H1 (cell line): Measurements from ENCODE around the gene FBXL17.

Source experiments
- CHD2 ChIP-seq: IDR thresholded peaks from 2 replicates; pipeline ENCODE4 v1.6.1; 2012; ENCODE audit warnings: low read length, improper control_type of control experiment
- EGR1 ChIP-seq: IDR thresholded peaks from 2 replicates; pipeline ENCODE4 v1.6.1; 2011; ENCODE audit warnings: low read depth, low read length, borderline replicate concordance
- EP300 ChIP-seq, 2 experiments: IDR thresholded peaks; 1 replicate in 1 of 2; 2 replicates in 1 of 2; pipeline ENCODE4 v1.6.1; 2011 to 2012; ENCODE audit warnings: low read depth in 2 of 2, low read length in 2 of 2, mild to moderate bottlenecking in 2 of 2, borderline replicate concordance in 1 of 2, inconsistent platforms in 1 of 2, moderate library complexity in 1 of 2
- HDAC2 ChIP-seq, 2 experiments: fragments of 300-600 bp in 1 of 2; sonication (generic) in 1 of 2; IDR thresholded peaks; 2 replicates each; pipeline ENCODE4 v1.6.1; 2011 to 2012; ENCODE audit warnings: low read depth in 2 of 2, low read length in 2 of 2, mild to moderate bottlenecking in 2 of 2, moderate library complexity in 2 of 2, borderline replicate concordance in 1 of 2, inconsistent platforms in 1 of 2
- MAFK ChIP-seq: IDR thresholded peaks from 2 replicates; pipeline ENCODE4 v1.6.1; 2012; ENCODE audit warnings: low read depth, mild to moderate bottlenecking, improper control_type of control experiment, low read length
- NANOG ChIP-seq: IDR thresholded peaks from 2 replicates; pipeline ENCODE4 v1.6.1; 2011; ENCODE audit warnings: low read length, low read depth, mild to moderate bottlenecking, inconsistent platforms; ENCODE audit not compliant: insufficient read depth, poor library complexity, severe bottlenecking
- POLR2A ChIP-seq, 2 experiments: IDR thresholded peaks; 1 replicate in 1 of 2; 2 replicates in 1 of 2; pipeline ENCODE4 v1.6.1; 2011; ENCODE audit warnings: low read depth in 2 of 2, low read length in 2 of 2, mild to moderate bottlenecking in 2 of 2; ENCODE audit errors: control extremely low read depth in 1 of 2
- SIX5 ChIP-seq: IDR thresholded peaks from 2 replicates; pipeline ENCODE4 v1.6.1; 2011; ENCODE audit warnings: mild to moderate bottlenecking, low read depth, low read length
- TAF1 ChIP-seq: IDR thresholded peaks from 2 replicates; pipeline ENCODE4 v1.6.1; 2011; ENCODE audit warnings: mild to moderate bottlenecking, low read depth, low read length
- TF ChIP-seq, protein P1 (sequence below), 3 experiments: IDR thresholded peaks; 1 replicate in 2 of 3; 2 replicates in 1 of 3; pipeline versions ENCODE4 v1.5.1 to v1.6.1; 2011; ENCODE audit warnings: low read length in 3 of 3, mild to moderate bottlenecking in 3 of 3, inconsistent platforms in 2 of 3, low read depth in 1 of 3, moderate library complexity in 1 of 3; ENCODE audit not compliant: insufficient read depth in 1 of 3; ENCODE audit errors: control extremely low read depth in 1 of 3
- TF ChIP-seq, protein P2 (sequence below): IDR thresholded peaks from 2 replicates; pipeline ENCODE4 v1.6.1; 2012; ENCODE audit warnings: inconsistent platforms

DNA sequence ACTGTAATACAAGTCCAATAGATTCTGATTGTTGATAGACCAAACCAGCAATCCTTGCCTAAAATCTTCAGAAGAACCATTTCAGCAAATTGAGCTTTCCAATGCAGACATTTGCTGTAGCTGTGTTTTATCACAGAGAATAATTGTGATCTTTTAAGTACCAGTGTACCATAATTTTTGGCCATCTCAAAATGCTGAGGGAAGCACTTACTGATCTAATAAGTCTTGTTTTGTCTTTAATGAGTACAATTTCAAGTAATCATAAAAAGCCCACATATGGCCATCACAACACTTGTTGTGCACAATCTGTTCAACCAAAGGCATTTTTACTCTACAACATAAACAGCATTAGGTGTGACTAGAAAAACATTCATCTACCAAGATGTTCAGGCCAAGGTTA, 159.9 kb downstream of the FBXL17 start:
- TF ChIP-seq, protein P1, sequence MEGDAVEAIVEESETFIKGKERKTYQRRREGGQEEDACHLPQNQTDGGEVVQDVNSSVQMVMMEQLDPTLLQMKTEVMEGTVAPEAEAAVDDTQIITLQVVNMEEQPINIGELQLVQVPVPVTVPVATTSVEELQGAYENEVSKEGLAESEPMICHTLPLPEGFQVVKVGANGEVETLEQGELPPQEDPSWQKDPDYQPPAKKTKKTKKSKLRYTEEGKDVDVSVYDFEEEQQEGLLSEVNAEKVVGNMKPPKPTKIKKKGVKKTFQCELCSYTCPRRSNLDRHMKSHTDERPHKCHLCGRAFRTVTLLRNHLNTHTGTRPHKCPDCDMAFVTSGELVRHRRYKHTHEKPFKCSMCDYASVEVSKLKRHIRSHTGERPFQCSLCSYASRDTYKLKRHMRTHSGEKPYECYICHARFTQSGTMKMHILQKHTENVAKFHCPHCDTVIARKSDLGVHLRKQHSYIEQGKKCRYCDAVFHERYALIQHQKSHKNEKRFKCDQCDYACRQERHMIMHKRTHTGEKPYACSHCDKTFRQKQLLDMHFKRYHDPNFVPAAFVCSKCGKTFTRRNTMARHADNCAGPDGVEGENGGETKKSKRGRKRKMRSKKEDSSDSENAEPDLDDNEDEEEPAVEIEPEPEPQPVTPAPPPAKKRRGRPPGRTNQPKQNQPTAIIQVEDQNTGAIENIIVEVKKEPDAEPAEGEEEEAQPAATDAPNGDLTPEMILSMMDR (IDR thresholded peaks at IDR 0.05; ENCODE audit: control extremely low read depth in 1 of 3, insufficient read depth in 1 of 3, low read depth in 1 of 3, low read length in 3 of 3): no peak
- TF ChIP-seq POLR2A (IDR thresholded peaks at IDR 0.05; ENCODE audit: control extremely low read depth in 1 of 2, low read depth in 2 of 2, low read length in 2 of 2): no peak
- no peak for TF ChIP-seq EP300 (IDR thresholded peaks at IDR 0.05; ENCODE audit: borderline replicate concordance in 1 of 2, low read depth in 2 of 2, low read length in 2 of 2)
- no peak for TF ChIP-seq EGR1
- TF ChIP-seq TAF1: no peak
- TF ChIP-seq CHD2: no peak
- TF ChIP-seq, protein P2, sequence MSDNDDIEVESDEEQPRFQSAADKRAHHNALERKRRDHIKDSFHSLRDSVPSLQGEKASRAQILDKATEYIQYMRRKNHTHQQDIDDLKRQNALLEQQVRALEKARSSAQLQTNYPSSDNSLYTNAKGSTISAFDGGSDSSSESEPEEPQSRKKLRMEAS: no peak
- TF ChIP-seq NANOG: no peak
- TF ChIP-seq MAFK: no peak
- no peak for TF ChIP-seq SIX5
- TF ChIP-seq HDAC2 (IDR thresholded peaks at IDR 0.05; ENCODE audit: borderline replicate concordance in 1 of 2, low read depth in 2 of 2, low read length in 2 of 2): no peak
